H9 (cell line): ENCODE results near the gene KRT12. TPM values are rescaled to one million over a fixed set of nuclear protein-coding genes. Genes with fewer than 3 reads are reported as not detected.

Experiments
- DNase-seq: peaks from one replicate; pipeline ENCODE4 v3.0.0-alpha.2; 2017
- H2AFZ ChIP-seq: one replicate; pipeline ENCODE4 v1.6.1; 2013; ENCODE audit warnings: mild to moderate bottlenecking, low read length, control low read depth, moderate library complexity
- H2AK5ac ChIP-seq: 2 replicates; pipeline ENCODE4 v1.6.1; 2013; ENCODE audit warnings: low read length, control low read depth, mixed read lengths; ENCODE audit not compliant: insufficient read length
- H2BK120ac ChIP-seq: one replicate; pipeline ENCODE4 v1.6.1; 2013; ENCODE audit warnings: low read depth, mild to moderate bottlenecking, low read length, control low read depth, inconsistent platforms; ENCODE audit not compliant: poor library complexity, severe bottlenecking
- H2BK12ac ChIP-seq: 2 replicates; pipeline ENCODE4 v1.6.1; 2013; ENCODE audit warnings: low read length, control low read depth, mixed read lengths, low read depth; ENCODE audit not compliant: insufficient read length
- H2BK15ac ChIP-seq: 2 replicates; pipeline ENCODE4 v1.6.1; 2013; ENCODE audit warnings: low read depth, low read length, control low read depth
- H2BK20ac ChIP-seq: one replicate; pipeline ENCODE4 v1.6.1; 2013; ENCODE audit warnings: low read depth, mild to moderate bottlenecking, low read length, control low read depth, inconsistent platforms; ENCODE audit not compliant: poor library complexity, severe bottlenecking
- H2BK5ac ChIP-seq: 2 replicates; pipeline ENCODE4 v1.6.1; 2013; ENCODE audit warnings: low read length, control low read depth, mixed read lengths; ENCODE audit not compliant: insufficient read length
- H3K14ac ChIP-seq: 2 replicates; pipeline ENCODE4 v1.6.1; 2013; ENCODE audit warnings: low read length, control low read depth; ENCODE audit not compliant: insufficient read depth
- H3K18ac ChIP-seq: 2 replicates; pipeline ENCODE4 v1.6.1; 2013; ENCODE audit warnings: low read depth, mild to moderate bottlenecking, mixed read lengths, low read length, control low read depth; ENCODE audit not compliant: insufficient read length
- H3K23ac ChIP-seq: 2 replicates; pipeline ENCODE4 v1.6.1; 2013; ENCODE audit warnings: low read length, control low read depth, mixed read lengths, low read depth; ENCODE audit not compliant: insufficient read length
- H3K23me2 ChIP-seq: 2 replicates; pipeline ENCODE4 v1.6.1; 2013; ENCODE audit warnings: low read depth, mild to moderate bottlenecking, mixed read lengths, low read length, control low read depth; ENCODE audit not compliant: insufficient read length, poor library complexity, severe bottlenecking
- H3K27ac ChIP-seq: 2 replicates; pipeline ENCODE4 v1.5.1; 2013; ENCODE audit warnings: low read length, control low read depth, mixed read lengths, low read depth; ENCODE audit not compliant: insufficient read length
- H3K27me3 ChIP-seq: 2 replicates; pipeline ENCODE4 v1.6.1; 2013; ENCODE audit warnings: low read length, control low read depth, inconsistent platforms; ENCODE audit not compliant: insufficient read depth
- H3K4ac ChIP-seq: 2 replicates; pipeline ENCODE4 v1.6.1; 2013; ENCODE audit warnings: low read depth, mild to moderate bottlenecking, control low read depth, inconsistent platforms, low read length, moderate library complexity
- H3K4me1 ChIP-seq: 2 replicates; pipeline ENCODE4 v1.6.1; 2013; ENCODE audit warnings: low read length, control low read depth, inconsistent platforms; ENCODE audit not compliant: insufficient read depth
- H3K4me2 ChIP-seq: 2 replicates; pipeline ENCODE4 v1.6.1; 2013; ENCODE audit warnings: low read length, control low read depth, mixed read lengths; ENCODE audit not compliant: insufficient read length, insufficient read depth
- H3K56ac ChIP-seq: 2 replicates; pipeline ENCODE4 v1.6.1; 2013; ENCODE audit warnings: low read depth, mild to moderate bottlenecking, mixed read lengths, low read length, control low read depth; ENCODE audit not compliant: insufficient read length
- H3K79me1 ChIP-seq: 2 replicates; pipeline ENCODE4 v1.6.1; 2013; ENCODE audit warnings: low read depth, mild to moderate bottlenecking, moderate library complexity, low read length, control low read depth, inconsistent platforms; ENCODE audit not compliant: insufficient read depth, poor library complexity, severe bottlenecking
- H3K79me2 ChIP-seq: 2 replicates; pipeline ENCODE4 v1.6.1; 2013; ENCODE audit warnings: low read length, control low read depth, inconsistent platforms; ENCODE audit not compliant: insufficient read depth
- H3K9ac ChIP-seq: 2 replicates; pipeline ENCODE4 v1.6.1; 2013; ENCODE audit warnings: low read length, control low read depth, mixed read lengths; ENCODE audit not compliant: insufficient read length; ENCODE audit errors: extremely low read depth
- H3K9me3 ChIP-seq: one replicate; pipeline ENCODE4 v1.6.1; 2013; ENCODE audit warnings: low read depth, low read length, inconsistent platforms; ENCODE audit not compliant: control insufficient read depth
- H3T11ph ChIP-seq: one replicate; pipeline ENCODE4 v1.6.1; 2013; ENCODE audit warnings: mild to moderate bottlenecking, low read length, control low read depth, inconsistent platforms
- H4K20me1 ChIP-seq: one replicate; pipeline ENCODE4 v1.6.1; 2013; ENCODE audit not compliant: control insufficient read depth, insufficient read length, insufficient read depth
- H4K5ac ChIP-seq: 2 replicates; pipeline ENCODE4 v1.6.1; 2013; ENCODE audit warnings: low read depth, mild to moderate bottlenecking, mixed read lengths, low read length, control low read depth; ENCODE audit not compliant: insufficient read length
- H4K8ac ChIP-seq: replicated peaks from 2 replicates; pipeline ENCODE4 v1.6.1; 2013; ENCODE audit warnings: low read length, control low read depth, mixed read lengths, low read depth; ENCODE audit not compliant: insufficient read length
- H4K91ac ChIP-seq: 2 replicates; pipeline ENCODE4 v1.6.1; 2013; ENCODE audit warnings: low read depth, mild to moderate bottlenecking, moderate library complexity, mixed read lengths, low read length, control low read depth; ENCODE audit not compliant: insufficient read length
- H3K27ac Mint-ChIP-seq, 3 experiments: 2 replicates in 2 of 3; 3 replicates in 1 of 3; pipeline ENCODE4 v1.8.0; 2020 to 2021; ENCODE audit warnings: mixed read lengths in 3 of 3, mild to moderate bottlenecking in 1 of 3, moderate library complexity in 1 of 3
- H3K27me3 Mint-ChIP-seq: 2 replicates; pipeline ENCODE4 v1.8.0; 2021; ENCODE audit warnings: low read depth, mild to moderate bottlenecking, moderate library complexity, mixed read lengths
- H3K36me3 Mint-ChIP-seq, 3 experiments: 2 replicates in 2 of 3; 3 replicates in 1 of 3; pipeline ENCODE4 v1.8.0; 2020 to 2021; ENCODE audit warnings: low read depth in 3 of 3, mixed read lengths in 3 of 3; ENCODE audit not compliant: insufficient read depth in 1 of 3
- H3K4me1 Mint-ChIP-seq, 2 experiments: 2 replicates each; pipeline ENCODE4 v1.8.0; 2020; ENCODE audit warnings: mixed read lengths in 2 of 2
- H3K4me3 Mint-ChIP-seq, 2 experiments: 2 replicates in 1 of 2; 3 replicates in 1 of 2; pipeline ENCODE4 v1.8.0; 2020 to 2021; ENCODE audit warnings: mild to moderate bottlenecking in 2 of 2, mixed read lengths in 2 of 2, moderate library complexity in 1 of 2
- H3K9me3 Mint-ChIP-seq, 2 experiments: 2 replicates in 1 of 2; 3 replicates in 1 of 2; pipeline ENCODE4 v1.8.0; 2020; ENCODE audit warnings: mild to moderate bottlenecking in 2 of 2, mixed read lengths in 2 of 2, moderate library complexity in 1 of 2
- WGBS: extraction: QIAGEN DNeasy Blood & Tissue Kit; methylation state at CpG from one replicate; pipeline ENCODE4 v1.1.7; 2013; ENCODE audit warnings: missing lambda C conversion rate, low lambda C conversion rate, mixed read lengths; ENCODE audit not compliant: insufficient read length; ENCODE audit errors: extremely low coverage; 5-methylcytosine and 5-hydroxymethylcytosine counted together
- total RNA-seq: library from RNA; stranded (reverse); gene quantifications from 2 replicates; pipeline ENCODE4 v1.2.1, GENCODE V29; 2021
- TF ChIP-seq, protein P1 (sequence below): fragments of 200-600 bp; sonication (generic); conservative IDR thresholded peaks from 3 replicates; pipeline ENCODE4 v1.8.0; 2021; ENCODE audit warnings: antibody characterized with exemption, mild to moderate bottlenecking

Gene KRT12
- total RNA-seq, 1 experiment from 2014 or later = not detected

DNA sequence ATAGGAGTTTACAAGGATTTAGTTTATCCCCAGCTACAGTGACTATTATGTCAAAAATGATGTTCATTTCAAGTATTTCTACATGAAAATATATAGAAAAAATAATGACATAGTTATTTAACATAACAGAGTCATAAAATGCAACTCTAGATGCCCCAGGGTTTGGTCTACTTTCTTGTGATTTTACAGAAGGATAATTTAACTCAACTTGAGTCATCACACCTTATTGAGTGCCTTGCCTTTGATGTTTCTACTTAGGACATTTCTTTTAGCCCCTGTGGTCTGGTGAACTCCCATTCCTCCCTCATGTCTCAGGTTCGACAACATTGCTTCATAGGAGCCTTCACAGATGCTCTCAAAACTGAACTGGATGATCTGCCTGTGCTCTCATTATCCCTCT lies 16.0 kb upstream of the KRT12 start:
- H3K9me3 Mint-ChIP-seq = no peaks in the 10 kb centered on the region
- no peak overlapping the region for H3K27ac Mint-ChIP-seq
- Histone ChIP-seq H3K23me2 (no peaks in the 10 kb centered on the region), H3K23ac (no peak overlapping the region), H3K4ac (no peak overlapping the region), H3K27ac (no peak overlapping the region), H3K79me1 (no peaks in the 10 kb centered on the region), H2AK5ac (no peak overlapping the region), H3K9ac (no peak overlapping the region), H2BK15ac (no peak overlapping the region), H4K91ac (no peak overlapping the region), H3K4me1 (no peaks in the 10 kb centered on the region), H4K20me1 (no peaks in the 10 kb centered on the region), H3K9me3 (no peaks in the 10 kb centered on the region), H2BK5ac (no peak overlapping the region), H2AFZ (no peak overlapping the region), H3K14ac (no peak overlapping the region), H2BK20ac (no peak overlapping the region), H3K18ac (no peak overlapping the region), H3K56ac (no peak overlapping the region), H2BK12ac (no peak overlapping the region), H2BK120ac (no peak overlapping the region), H3K79me2 (no peaks in the 10 kb centered on the region), H3T11ph (no peak overlapping the region), H4K8ac (no peak overlapping the region), H3K27me3 (no peaks in the 10 kb centered on the region), H4K5ac (no peak overlapping the region), H3K4me2 (no peak overlapping the region)
- WGBS = no CpG with 5 or more reads among the region's 1 CpG
- H3K4me1 Mint-ChIP-seq = peaks cover 5 to 6% of the 10 kb centered on the region in 2 experiments; a peak in 1 of 4 replicates
- TF ChIP-seq, protein P1, sequence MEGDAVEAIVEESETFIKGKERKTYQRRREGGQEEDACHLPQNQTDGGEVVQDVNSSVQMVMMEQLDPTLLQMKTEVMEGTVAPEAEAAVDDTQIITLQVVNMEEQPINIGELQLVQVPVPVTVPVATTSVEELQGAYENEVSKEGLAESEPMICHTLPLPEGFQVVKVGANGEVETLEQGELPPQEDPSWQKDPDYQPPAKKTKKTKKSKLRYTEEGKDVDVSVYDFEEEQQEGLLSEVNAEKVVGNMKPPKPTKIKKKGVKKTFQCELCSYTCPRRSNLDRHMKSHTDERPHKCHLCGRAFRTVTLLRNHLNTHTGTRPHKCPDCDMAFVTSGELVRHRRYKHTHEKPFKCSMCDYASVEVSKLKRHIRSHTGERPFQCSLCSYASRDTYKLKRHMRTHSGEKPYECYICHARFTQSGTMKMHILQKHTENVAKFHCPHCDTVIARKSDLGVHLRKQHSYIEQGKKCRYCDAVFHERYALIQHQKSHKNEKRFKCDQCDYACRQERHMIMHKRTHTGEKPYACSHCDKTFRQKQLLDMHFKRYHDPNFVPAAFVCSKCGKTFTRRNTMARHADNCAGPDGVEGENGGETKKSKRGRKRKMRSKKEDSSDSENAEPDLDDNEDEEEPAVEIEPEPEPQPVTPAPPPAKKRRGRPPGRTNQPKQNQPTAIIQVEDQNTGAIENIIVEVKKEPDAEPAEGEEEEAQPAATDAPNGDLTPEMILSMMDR = no peak
- H3K27me3 Mint-ChIP-seq = peaks cover 3% of the 10 kb centered on the region
- no peak for DNase-seq
- no peaks in the 10 kb centered on the region for H3K36me3 Mint-ChIP-seq
- H3K4me3 Mint-ChIP-seq = no peak overlapping the region
